Measurements from ENCODE around the gene CASK.

CASK gene

GRCh38 chrX:41932885-41933284, 9.5 kb upstream of the CASK start:
- Mint-ChIP-seq H3K27me3 (ENCODE audit: low read depth, poor library complexity) (peaks cover 2% of the 10 kb centered on the region), H3K27ac (no peak overlapping the region)

GRCh38 chrX:41931591-41931990, 8.2 kb upstream of the CASK start:
- no peaks in the 10 kb centered on the region for H3K36me3 Mint-ChIP-seq (ENCODE audit: low read depth)
- peaks cover 26% of the 10 kb centered on the region for H3K4me1 Mint-ChIP-seq
- peaks cover 2% of the 10 kb centered on the region for H3K27me3 Mint-ChIP-seq (ENCODE audit: low read depth, poor library complexity)
- H3K4me3 Mint-ChIP-seq: no peak overlapping the region
- peaks cover 23% of the 10 kb centered on the region for H3K9me3 Mint-ChIP-seq
- no peak for DNase-seq
- no peak overlapping the region for H3K27ac Mint-ChIP-seq
- no peak for TF ChIP-seq CTCF (IDR thresholded peaks at IDR 0.05)

More at GRCh38 chrX:41932885-41933284, 9.5 kb upstream of the CASK start:
- Mint-ChIP-seq H3K4me3 (no peak overlapping the region), H3K36me3 (ENCODE audit: low read depth) (no peaks in the 10 kb centered on the region), H3K4me1 (peaks cover 30% of the 10 kb centered on the region), H3K9me3 (peaks cover 24% of the 10 kb centered on the region)
- no peak for DNase-seq
- TF ChIP-seq CTCF (IDR thresholded peaks at IDR 0.05): no peak

- DNase-seq: no peak
- H3K4me1 Mint-ChIP-seq: peaks cover 46% of the 10 kb centered on the region
- H3K9me3 Mint-ChIP-seq: peaks cover 26% of the 10 kb centered on the region
- peak overlapping the region; percentile 95 for H3K27ac Mint-ChIP-seq
- no peak for TF ChIP-seq CTCF (IDR thresholded peaks at IDR 0.05)
- peak overlapping the region; percentile 91 for H3K4me3 Mint-ChIP-seq
- no peaks in the 10 kb centered on the region for H3K36me3 Mint-ChIP-seq (ENCODE audit: low read depth)
- H3K27me3 Mint-ChIP-seq (ENCODE audit: low read depth, poor library complexity): peaks cover 4% of the 10 kb centered on the region
Observed at GRCh38 chrX:41923978-41924683, 777 bp upstream of the CASK start.

GRCh38 chrX:41922431-41923151, 763 bp downstream of the CASK start:
- DNase-seq: peak; percentile 55
- peak overlapping the region; percentile 94 for H3K4me3 Mint-ChIP-seq
- peaks cover 4% of the 10 kb centered on the region for H3K27me3 Mint-ChIP-seq (ENCODE audit: low read depth, poor library complexity)
- H3K4me1 Mint-ChIP-seq: peaks cover 51% of the 10 kb centered on the region
- no peaks in the 10 kb centered on the region for H3K36me3 Mint-ChIP-seq (ENCODE audit: low read depth)
- H3K27ac Mint-ChIP-seq: peak overlapping the region; percentile 41
- peaks cover 26% of the 10 kb centered on the region for H3K9me3 Mint-ChIP-seq
- TF ChIP-seq CTCF (IDR thresholded peaks at IDR 0.05): no peak

- H3K27ac Mint-ChIP-seq: peak overlapping the region; percentile 41
- H3K27me3 Mint-ChIP-seq (ENCODE audit: low read depth, poor library complexity): peaks cover 4% of the 10 kb centered on the region
- peaks cover 26% of the 10 kb centered on the region for H3K9me3 Mint-ChIP-seq
- H3K4me3 Mint-ChIP-seq: peak overlapping the region; percentile 94
- no peak for TF ChIP-seq CTCF (IDR thresholded peaks at IDR 0.05)
- no peak for DNase-seq
- H3K4me1 Mint-ChIP-seq: peaks cover 51% of the 10 kb centered on the region
- no peaks in the 10 kb centered on the region for H3K36me3 Mint-ChIP-seq (ENCODE audit: low read depth)
Observed at GRCh38 chrX:41921492-41922430, 1.6 kb downstream of the CASK start.
